ENCODE results near the gene ISLR2. TPM values are rescaled to one million over a fixed set of nuclear protein-coding genes. Genes with fewer than 3 reads are reported as not detected.
A peak's percentile ranks its signal among the peaks of the same experiment; 100 is the strongest.

ISLR2 gene
- total and polyA plus RNA-seq, 8 donors, result 0.19 to 4.4 (median 0.30) TPM; not detected in 3

- Histone ChIP-seq H3K27me3 (peaks cover 0 to 28% (median 0%) of the 10 kb centered on the region in 3 donors), H3K27ac (no peak overlapping the region), H3K9me3 (no peaks in the 10 kb centered on the region), H3K36me3 (no peaks in the 10 kb centered on the region), H3K4me3 (no peak overlapping the region), H3K4me1 (peaks cover 0 to 10% (median 3%) of the 10 kb centered on the region in 4 donors)
- no peak for DNase-seq
- TF ChIP-seq EP300 (IDR thresholded peaks at IDR 0.05) (no peak), POLR2A (IDR thresholded peaks at IDR 0.05) (no peak), POLR2AphosphoS5 (IDR thresholded peaks at IDR 0.05) (no peak)
- TF ChIP-seq, protein P1, sequence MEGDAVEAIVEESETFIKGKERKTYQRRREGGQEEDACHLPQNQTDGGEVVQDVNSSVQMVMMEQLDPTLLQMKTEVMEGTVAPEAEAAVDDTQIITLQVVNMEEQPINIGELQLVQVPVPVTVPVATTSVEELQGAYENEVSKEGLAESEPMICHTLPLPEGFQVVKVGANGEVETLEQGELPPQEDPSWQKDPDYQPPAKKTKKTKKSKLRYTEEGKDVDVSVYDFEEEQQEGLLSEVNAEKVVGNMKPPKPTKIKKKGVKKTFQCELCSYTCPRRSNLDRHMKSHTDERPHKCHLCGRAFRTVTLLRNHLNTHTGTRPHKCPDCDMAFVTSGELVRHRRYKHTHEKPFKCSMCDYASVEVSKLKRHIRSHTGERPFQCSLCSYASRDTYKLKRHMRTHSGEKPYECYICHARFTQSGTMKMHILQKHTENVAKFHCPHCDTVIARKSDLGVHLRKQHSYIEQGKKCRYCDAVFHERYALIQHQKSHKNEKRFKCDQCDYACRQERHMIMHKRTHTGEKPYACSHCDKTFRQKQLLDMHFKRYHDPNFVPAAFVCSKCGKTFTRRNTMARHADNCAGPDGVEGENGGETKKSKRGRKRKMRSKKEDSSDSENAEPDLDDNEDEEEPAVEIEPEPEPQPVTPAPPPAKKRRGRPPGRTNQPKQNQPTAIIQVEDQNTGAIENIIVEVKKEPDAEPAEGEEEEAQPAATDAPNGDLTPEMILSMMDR (IDR thresholded peaks at IDR 0.05), result no peak
- intact Hi-C loops (cut with DNase I; ENCODE audit: low total_unique reads), result no loop called here
- WGBS, 5 donors, result 93 to 98% (median 97%) methylated on average over 1 of the region's 1 CpG
These were observed 35.1 kb downstream of the ISLR2 start for GRCh38 chr15:74165461-74165860.

GRCh38 chr15:74167891-74168331 is 37.5 kb downstream of the ISLR2 start:
- H3K27me3 ChIP-seq, result peaks cover 0 to 16% (median 0%) of the 10 kb centered on the region in 3 donors
- intact Hi-C loops (cut with DNase I; ENCODE audit: low total_unique reads), result no loop called here
- peaks cover 0 to 19% (median 8%) of the 10 kb centered on the region in 4 donors for H3K4me1 ChIP-seq
- H3K9me3 ChIP-seq, result no peaks in the 10 kb centered on the region
- no peak overlapping the region for H3K4me3 ChIP-seq
- DNase-seq, result peak; percentile 6 to 17
- H3K36me3 ChIP-seq, result no peaks in the 10 kb centered on the region
- H3K27ac ChIP-seq, result no peak overlapping the region
- TF ChIP-seq POLR2AphosphoS5 (IDR thresholded peaks at IDR 0.05), result no peak
- no peak for TF ChIP-seq EP300 (IDR thresholded peaks at IDR 0.05)
- TF ChIP-seq POLR2A (IDR thresholded peaks at IDR 0.05), result no peak
- TF ChIP-seq, protein P1 (IDR thresholded peaks at IDR 0.05), result no peak
- 73 to 82% (median 77%) methylated on average over 4 of the region's 4 CpGs for WGBS, 5 donors

DNA sequence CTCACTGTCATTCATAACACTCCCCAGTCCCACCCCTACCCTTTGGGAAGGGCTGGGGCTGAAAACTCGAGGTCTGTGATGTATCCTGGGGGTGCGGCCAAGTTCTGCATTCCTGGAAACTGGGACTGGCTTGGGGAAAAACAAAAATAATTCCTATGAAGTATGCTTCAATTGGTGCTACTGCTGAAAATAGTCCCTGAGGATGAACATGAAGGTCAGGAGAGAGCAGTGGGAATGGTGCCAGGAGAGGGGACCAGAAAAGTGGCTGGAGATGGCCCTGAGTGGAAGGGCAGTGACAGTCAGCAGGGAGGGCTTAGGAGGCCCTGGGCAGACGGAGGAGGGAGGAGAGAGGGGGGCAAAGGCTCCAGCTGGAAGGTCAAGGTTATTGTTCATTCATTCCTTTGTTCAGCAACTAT is 38.3 kb downstream of the ISLR2 start:
- no peak overlapping the region for H3K27ac ChIP-seq
- H3K4me3 ChIP-seq, result no peak overlapping the region
- H3K27me3 ChIP-seq, result peaks cover 0 to 8% (median 0%) of the 10 kb centered on the region in 3 donors
- peaks cover 3 to 27% (median 14%) of the 10 kb centered on the region in 4 donors for H3K4me1 ChIP-seq
- TF ChIP-seq EP300 (IDR thresholded peaks at IDR 0.05) (no peak), POLR2AphosphoS5 (IDR thresholded peaks at IDR 0.05) (no peak), POLR2A (IDR thresholded peaks at IDR 0.05) (no peak)
- TF ChIP-seq, protein P1 (IDR thresholded peaks at IDR 0.05), result no peak
- intact Hi-C loops (cut with DNase I; ENCODE audit: low total_unique reads), result no loop called here
- H3K36me3 ChIP-seq, result no peaks in the 10 kb centered on the region
- WGBS, 5 donors, result 33 to 51% (median 43%) methylated on average over 3 of the region's 3 CpGs
- peak in 1 of 2 donors; percentile 76 for DNase-seq
- no peaks in the 10 kb centered on the region for H3K9me3 ChIP-seq

DNA sequence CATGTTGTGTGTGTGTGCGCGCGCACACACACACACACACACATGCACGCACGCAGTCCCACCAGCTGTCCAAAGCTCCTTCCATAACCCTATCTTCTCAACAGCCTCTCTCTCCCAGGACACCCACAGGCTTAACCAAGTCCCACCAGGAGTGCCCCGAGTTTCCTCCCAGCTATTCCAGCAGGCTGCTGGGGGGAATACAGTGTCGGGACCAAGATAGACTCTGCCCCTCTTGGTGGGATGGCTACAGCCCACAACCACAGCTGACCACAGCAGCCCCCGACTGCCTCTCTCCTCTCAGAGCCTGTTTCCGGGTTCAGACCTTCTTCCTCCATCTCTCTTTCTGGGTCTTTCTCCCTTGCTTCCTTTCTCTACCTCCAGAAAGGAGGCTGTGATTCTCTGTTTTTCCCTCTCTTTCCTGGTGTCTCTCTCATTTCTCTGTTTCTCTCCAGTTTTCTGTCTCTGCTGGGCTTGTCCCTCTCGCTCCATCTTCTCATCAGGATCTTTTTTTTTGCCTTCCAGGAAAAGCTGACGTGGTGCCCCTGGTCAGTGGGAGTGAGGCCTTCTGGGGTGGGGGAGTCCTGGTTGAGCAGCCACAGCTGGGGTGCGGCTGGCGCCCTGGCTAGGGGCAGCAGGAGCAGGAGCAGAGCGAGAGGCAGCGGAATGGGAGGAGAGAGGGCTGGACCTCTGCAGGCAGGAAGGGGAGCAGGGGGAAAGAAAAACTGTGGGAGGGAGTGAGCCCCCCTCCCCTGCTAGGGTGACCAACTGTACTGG is 39.9 kb downstream of the ISLR2 start:
- DNase-seq, result peak; percentile 17 to 68

More for the DNA sequence above, 39.9 kb downstream of the ISLR2 start:
- 76 to 84% (median 78%) methylated on average over 14 to 15 of the region's 15 CpGs for WGBS, 5 donors
- Histone ChIP-seq H3K4me1 (peaks cover 7 to 43% (median 23%) of the 10 kb centered on the region in 4 donors), H3K4me3 (no peak overlapping the region), H3K27me3 (peaks cover 0 to 3% (median 0%) of the 10 kb centered on the region in 3 donors), H3K36me3 (peaks cover 0 to 2% (median 0%) of the 10 kb centered on the region in 4 donors), H3K27ac (peak overlapping the region in 1 of 5 donors; percentile 18), H3K9me3 (no peaks in the 10 kb centered on the region)
- TF ChIP-seq EP300 (IDR thresholded peaks at IDR 0.05) (no peak), POLR2A (IDR thresholded peaks at IDR 0.05) (no peak), POLR2AphosphoS5 (IDR thresholded peaks at IDR 0.05) (no peak)
- TF ChIP-seq, protein P1 (IDR thresholded peaks at IDR 0.05), result no peak
- intact Hi-C loops (cut with DNase I; ENCODE audit: low total_unique reads), result no loop called here

All from stomach (tissue), 9 donors.